ENCODE results near the gene CEP295NL.

- TF ChIP-seq POLR2A (IDR thresholded peaks at IDR 0.05; ENCODE audit: borderline replicate concordance, extremely low read depth, insufficient read depth, insufficient read length) (no peak), YY1 (IDR thresholded peaks at IDR 0.05; ENCODE audit: extremely low read depth, insufficient replicate concordance, low read depth, low read length) (no peak), ZBTB33 (IDR thresholded peaks at IDR 0.05; ENCODE audit: extremely low read depth, insufficient replicate concordance, low read length) (no peak), POLR2AphosphoS5 (IDR thresholded peaks at IDR 0.05; ENCODE audit: low read depth, low read length) (no peak)
- TF ChIP-seq, protein P1, sequence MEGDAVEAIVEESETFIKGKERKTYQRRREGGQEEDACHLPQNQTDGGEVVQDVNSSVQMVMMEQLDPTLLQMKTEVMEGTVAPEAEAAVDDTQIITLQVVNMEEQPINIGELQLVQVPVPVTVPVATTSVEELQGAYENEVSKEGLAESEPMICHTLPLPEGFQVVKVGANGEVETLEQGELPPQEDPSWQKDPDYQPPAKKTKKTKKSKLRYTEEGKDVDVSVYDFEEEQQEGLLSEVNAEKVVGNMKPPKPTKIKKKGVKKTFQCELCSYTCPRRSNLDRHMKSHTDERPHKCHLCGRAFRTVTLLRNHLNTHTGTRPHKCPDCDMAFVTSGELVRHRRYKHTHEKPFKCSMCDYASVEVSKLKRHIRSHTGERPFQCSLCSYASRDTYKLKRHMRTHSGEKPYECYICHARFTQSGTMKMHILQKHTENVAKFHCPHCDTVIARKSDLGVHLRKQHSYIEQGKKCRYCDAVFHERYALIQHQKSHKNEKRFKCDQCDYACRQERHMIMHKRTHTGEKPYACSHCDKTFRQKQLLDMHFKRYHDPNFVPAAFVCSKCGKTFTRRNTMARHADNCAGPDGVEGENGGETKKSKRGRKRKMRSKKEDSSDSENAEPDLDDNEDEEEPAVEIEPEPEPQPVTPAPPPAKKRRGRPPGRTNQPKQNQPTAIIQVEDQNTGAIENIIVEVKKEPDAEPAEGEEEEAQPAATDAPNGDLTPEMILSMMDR (IDR thresholded peaks at IDR 0.05 in 2 of 3, conservative IDR thresholded peaks at IDR 0.05 in 1 of 3; ENCODE audit: borderline replicate concordance in 1 of 3, insufficient read depth in 1 of 3, low read depth in 2 of 3, low read length in 2 of 3), result no peak
- TF ChIP-seq, protein P2, sequence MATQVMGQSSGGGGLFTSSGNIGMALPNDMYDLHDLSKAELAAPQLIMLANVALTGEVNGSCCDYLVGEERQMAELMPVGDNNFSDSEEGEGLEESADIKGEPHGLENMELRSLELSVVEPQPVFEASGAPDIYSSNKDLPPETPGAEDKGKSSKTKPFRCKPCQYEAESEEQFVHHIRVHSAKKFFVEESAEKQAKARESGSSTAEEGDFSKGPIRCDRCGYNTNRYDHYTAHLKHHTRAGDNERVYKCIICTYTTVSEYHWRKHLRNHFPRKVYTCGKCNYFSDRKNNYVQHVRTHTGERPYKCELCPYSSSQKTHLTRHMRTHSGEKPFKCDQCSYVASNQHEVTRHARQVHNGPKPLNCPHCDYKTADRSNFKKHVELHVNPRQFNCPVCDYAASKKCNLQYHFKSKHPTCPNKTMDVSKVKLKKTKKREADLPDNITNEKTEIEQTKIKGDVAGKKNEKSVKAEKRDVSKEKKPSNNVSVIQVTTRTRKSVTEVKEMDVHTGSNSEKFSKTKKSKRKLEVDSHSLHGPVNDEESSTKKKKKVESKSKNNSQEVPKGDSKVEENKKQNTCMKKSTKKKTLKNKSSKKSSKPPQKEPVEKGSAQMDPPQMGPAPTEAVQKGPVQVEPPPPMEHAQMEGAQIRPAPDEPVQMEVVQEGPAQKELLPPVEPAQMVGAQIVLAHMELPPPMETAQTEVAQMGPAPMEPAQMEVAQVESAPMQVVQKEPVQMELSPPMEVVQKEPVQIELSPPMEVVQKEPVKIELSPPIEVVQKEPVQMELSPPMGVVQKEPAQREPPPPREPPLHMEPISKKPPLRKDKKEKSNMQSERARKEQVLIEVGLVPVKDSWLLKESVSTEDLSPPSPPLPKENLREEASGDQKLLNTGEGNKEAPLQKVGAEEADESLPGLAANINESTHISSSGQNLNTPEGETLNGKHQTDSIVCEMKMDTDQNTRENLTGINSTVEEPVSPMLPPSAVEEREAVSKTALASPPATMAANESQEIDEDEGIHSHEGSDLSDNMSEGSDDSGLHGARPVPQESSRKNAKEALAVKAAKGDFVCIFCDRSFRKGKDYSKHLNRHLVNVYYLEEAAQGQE (IDR thresholded peaks at IDR 0.05; ENCODE audit: low read depth), result no peak
Measured at GRCh38 chr17:78873519-78874340, 29.3 kb downstream of the CEP295NL start.

Data from HCT116 (cell line).